Esophagus squamous epithelium (tissue), 4 donors: ENCODE data around the gene IQCK.

Source experiments
- CTCF ChIP-seq, 6 experiments: fragments of 450-650 bp in 4 of 6; fragments of 200-600 bp in 2 of 6; sonication (generic) in 2 of 6; IDR thresholded peaks; one replicate each; pipeline ENCODE4 v1.5.1; 2016 to 2019; ENCODE audit warnings: antibody characterized with exemption in 6 of 6, mild to moderate bottlenecking in 4 of 6, moderate library complexity in 4 of 6
- POLR2A ChIP-seq, 4 donors: fragments of 450-650 bp; IDR thresholded peaks; one replicate each; pipeline ENCODE4 v1.6.1; 2017; ENCODE audit warnings: antibody characterized with exemption in 4 of 4, mild to moderate bottlenecking in 4 of 4, moderate library complexity in 3 of 4

- TF ChIP-seq CTCF (IDR thresholded peaks at IDR 0.05) = no peak
- TF ChIP-seq POLR2A (IDR thresholded peaks at IDR 0.05) = no peak
Measured at GRCh38 chr16:19854543-19854876, 136.4 kb downstream of the IQCK start.
